H54 (cell line): ENCODE measurements around the gene ANO8.
"Not testable (repeated sequence)": the region's sequence is repeated elsewhere in the genome, so short reads cannot be mapped to it uniquely, and the experiment has no call there.

Experiments
- DNase-seq: peaks from one replicate; pipeline ENCODE4 v3.0.0; 2011; ENCODE audit warnings: low spot score, mixed read lengths; ENCODE audit not compliant: insufficient read length
- FAIRE-seq: peaks from 3 replicates; lab custom pipeline; 2011; peaks lifted over from hg19 to GRCh38; lab: Jason Lieb, UNC
- POLR2A ChIP-seq: IDR thresholded peaks from 2 replicates; pipeline ENCODE4 v1.6.1; 2011; ENCODE audit warnings: low read depth, mild to moderate bottlenecking, low read length

ANO8 gene, protein sequence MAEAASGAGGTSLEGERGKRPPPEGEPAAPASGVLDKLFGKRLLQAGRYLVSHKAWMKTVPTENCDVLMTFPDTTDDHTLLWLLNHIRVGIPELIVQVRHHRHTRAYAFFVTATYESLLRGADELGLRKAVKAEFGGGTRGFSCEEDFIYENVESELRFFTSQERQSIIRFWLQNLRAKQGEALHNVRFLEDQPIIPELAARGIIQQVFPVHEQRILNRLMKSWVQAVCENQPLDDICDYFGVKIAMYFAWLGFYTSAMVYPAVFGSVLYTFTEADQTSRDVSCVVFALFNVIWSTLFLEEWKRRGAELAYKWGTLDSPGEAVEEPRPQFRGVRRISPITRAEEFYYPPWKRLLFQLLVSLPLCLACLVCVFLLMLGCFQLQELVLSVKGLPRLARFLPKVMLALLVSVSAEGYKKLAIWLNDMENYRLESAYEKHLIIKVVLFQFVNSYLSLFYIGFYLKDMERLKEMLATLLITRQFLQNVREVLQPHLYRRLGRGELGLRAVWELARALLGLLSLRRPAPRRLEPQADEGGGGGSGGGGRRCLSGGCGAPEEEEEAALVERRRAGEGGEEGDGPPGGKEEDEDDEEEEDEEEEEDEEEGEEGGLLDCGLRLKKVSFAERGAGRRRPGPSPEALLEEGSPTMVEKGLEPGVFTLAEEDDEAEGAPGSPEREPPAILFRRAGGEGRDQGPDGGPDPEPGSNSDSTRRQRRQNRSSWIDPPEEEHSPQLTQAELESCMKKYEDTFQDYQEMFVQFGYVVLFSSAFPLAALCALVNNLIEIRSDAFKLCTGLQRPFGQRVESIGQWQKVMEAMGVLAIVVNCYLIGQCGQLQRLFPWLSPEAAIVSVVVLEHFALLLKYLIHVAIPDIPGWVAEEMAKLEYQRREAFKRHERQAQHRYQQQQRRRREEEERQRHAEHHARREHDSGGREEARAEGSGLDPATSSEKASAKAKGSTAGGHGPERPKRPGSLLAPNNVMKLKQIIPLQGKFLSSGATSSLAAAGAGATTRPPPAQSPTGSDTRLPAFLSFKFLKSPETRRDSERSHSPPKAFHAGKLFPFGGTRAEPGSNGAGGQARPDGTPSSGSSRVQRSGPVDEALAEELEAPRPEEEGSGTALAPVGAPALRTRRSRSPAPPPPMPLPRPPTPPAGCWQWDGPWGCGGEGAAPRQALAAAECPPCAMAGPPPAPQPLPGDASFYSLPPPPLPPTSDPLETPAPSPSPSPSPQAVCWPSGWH

DNA sequence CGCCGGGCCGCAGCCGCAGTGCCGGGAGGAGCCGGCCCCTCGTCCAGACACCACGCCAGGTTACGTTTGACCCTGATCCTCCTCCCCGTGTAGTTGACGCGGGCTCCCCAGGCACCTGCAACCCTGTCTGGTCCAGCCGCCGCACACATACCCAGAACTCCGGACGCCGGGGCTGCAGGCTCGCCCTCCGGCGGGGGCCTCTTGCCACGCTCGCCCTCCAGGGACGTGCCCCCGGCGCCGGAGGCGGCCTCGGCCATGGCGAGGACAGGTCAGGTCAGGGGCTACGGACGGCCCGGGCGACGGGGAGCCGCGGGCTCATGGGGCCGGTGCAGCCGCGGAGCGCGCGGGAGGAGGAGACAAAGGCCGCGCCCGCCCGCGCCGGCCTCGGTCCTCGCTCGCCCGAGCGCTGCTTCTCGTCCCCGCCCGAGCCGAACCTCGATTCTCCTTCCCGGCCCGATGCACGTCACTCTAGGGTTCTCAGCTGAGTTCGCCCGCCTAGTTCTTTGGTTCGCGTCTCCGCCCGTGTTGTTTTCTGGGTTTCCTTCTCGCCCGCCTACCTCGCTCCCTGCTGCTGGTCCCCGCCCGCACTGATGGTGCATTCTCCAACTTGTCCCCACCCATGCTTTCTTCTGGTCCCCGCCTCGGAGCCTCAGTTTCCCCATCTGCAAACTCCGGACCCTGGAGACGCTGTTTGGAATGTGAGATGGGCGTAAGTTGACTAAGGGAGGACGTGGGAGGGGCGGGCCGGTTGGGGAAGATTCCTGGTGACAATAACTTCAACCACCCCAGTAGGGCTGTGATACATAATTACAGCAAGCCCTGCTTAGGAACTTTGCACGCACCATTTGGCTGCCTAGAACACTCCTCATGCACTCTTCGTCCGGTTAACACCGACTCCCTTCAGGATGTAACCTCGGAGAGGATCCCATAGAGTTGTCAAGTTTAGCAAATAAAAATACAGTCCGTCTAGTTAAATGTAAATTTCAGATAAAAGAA is at the start of gene ANO8:
ANO8 (minus strand) TSS at position 442 of the 996 bp plus-strand sequence; CDS start at position 257, 185 bp downstream.
- peak; percentile 50 for TF ChIP-seq POLR2A
- peak; percentile 95 for DNase-seq
- no peak for FAIRE-seq

DNA sequence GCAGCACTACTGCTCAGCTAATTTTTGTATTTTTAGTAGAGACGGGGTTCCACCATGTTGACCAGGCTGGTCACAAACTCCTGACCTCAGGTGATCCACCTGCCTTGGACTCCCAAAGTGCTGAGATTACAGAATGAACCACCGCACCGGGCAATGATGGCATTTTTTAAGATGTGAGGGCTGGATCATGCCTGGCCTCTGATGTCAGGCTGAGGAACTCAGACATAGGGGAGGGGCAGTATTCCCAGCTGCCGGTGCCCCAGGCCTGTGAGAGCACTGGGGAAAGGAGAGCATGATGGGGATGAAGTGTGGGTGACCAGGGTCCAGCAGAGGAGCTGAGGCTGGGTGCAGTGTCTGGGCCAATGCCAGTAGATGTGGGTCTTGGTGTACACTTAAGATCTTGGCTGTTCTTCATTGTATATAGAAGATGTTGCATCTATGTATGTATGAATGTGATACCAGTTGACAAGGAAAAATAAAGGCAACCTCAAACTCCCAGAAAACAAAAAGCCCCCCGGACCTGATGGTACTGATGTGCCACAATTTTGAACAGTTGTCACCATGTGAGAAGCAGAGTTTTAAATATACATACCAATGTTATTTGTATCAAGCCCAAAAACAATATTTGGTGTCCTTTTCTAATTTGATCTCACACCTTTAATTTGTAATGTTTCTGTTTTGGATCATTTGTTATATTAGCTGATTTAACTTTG is 45.9 kb upstream of the ANO8 start:
- no peak for FAIRE-seq
- TF ChIP-seq POLR2A = no peak
- DNase-seq = no peak

DNA sequence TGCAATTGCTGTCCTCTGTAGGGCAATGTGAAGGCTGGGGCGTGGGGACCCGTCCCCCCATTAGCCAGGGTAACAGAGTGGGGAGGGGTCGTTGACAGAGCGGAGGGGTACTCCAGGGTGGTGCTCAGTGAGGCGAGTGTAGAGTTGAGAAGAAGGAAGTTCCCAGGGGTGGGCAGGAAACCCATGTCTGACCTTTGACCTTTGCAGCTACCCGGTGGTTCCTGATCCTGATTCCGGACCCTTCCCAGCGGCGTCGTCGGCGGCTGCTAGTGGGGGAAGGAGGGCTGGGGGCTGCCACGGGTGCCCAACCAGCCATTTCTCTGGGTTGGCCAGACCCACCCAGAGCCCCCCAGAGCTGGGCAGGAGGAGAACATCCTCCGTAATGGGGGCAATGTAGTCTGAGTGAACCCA is 44.6 kb upstream of the ANO8 start:
- TF ChIP-seq POLR2A = no peak
- DNase-seq = no peak
- FAIRE-seq = no peak

DNA sequence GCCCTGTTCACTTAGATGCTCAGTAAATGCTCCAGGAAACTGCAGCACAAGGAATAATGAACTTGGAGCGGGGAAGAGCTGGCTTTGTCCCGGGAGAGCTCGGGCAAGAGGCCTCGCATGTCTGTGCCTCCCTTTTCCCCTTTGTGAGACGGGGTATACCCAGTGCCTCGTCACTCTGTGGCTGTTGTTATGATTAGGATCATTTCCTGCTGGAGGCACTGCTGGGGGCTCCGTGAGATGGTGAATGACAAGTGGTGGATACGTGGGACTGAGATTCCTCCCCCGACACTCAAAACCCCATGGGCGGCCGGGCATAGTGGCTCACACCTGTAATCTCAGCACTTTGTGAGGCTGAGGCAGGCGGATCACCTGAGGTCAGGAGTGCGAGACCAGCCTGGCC is 43.6 kb upstream of the ANO8 start:
- FAIRE-seq = no peak
- no peak for TF ChIP-seq POLR2A
- no peak for DNase-seq

DNA sequence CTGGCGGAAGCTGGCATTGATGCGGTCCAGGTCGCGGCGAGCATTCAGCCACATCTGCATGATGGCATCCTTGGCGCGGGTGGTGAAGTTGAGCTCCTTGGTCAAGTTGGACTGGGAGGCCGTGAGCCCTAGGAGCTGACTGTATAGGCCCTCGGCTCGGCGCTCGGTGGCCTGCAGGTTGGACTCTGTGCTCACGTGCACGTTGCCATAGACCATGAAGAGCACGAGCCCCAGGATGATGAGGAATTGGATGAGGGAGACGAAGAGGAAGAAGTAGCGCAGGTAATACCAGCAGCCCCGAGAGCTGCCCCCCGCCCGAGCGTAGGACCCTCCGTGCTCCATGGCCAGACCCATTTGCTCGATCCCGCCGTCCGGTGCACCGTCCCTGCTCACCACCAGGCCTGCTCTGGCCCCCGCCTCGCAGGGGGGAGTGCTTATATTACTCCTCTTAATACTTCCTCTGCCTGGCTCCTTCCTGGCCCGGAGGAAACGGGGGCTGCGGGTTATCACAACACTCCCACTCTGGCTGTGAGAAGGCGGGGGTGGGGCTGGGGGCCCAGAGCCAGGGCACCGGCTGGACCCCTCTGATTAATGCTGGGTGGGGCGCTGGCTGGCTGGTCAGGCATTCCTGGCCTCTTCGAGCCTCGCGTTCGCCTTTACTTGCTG is 42.4 kb upstream of the ANO8 start, which contains the start of gene PLVAP:
PLVAP (minus strand) TSS at position 408 of the 666 bp plus-strand sequence; CDS start at position 354, 54 bp downstream.
- DNase-seq (no peak), FAIRE-seq (no peak)
- no peak for TF ChIP-seq POLR2A

DNA sequence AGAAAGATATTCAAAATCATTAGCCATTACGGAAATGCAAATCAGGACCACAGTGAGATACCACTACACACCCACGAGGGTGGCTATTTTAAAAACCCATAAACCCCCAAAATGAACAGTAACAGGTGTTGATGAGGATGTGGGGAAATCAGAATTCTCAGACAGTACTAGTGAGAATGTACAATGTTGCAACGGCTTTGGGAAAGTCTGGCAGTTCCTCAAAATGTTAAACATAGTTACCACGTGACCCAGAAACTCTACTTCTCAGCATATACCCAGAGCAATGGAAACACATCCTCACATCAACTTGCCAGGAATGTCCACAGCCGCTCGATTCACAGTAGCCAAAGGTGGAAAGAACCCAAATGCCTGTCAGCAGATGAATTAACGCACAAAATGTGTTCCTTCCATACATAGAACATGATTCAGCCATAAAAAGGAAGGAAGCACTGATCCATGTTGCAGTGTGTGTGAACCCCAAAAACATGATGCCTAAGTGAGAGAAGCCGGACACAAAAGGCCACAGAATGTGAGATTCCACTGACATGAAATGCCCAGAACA is 35.5 kb upstream of the ANO8 start:
- no peak for FAIRE-seq
- no peak for DNase-seq
- no peak for TF ChIP-seq POLR2A

DNA sequence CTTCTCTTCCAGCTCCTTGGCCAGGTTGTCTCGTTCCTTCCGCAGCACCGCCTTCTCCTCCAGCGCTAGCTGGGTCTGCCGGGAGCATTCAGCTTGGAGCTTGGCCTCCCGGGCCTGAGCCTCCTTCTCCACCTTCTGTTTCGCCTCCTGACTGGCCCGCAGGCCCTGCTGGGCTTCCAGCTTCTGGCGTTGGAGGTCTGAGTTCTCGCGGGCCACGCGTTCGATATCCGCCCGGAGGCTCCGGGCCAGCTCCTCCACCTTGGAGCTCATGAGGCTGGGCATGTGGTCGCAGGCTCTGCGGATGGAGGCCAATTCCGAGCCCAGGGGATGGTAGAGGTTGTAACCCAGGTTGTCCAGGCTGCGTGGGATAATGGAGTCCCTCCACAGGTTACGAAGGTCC is 30.7 kb upstream of the ANO8 start:
- no peak for TF ChIP-seq POLR2A
- no peak for DNase-seq
- FAIRE-seq = no peak

DNA sequence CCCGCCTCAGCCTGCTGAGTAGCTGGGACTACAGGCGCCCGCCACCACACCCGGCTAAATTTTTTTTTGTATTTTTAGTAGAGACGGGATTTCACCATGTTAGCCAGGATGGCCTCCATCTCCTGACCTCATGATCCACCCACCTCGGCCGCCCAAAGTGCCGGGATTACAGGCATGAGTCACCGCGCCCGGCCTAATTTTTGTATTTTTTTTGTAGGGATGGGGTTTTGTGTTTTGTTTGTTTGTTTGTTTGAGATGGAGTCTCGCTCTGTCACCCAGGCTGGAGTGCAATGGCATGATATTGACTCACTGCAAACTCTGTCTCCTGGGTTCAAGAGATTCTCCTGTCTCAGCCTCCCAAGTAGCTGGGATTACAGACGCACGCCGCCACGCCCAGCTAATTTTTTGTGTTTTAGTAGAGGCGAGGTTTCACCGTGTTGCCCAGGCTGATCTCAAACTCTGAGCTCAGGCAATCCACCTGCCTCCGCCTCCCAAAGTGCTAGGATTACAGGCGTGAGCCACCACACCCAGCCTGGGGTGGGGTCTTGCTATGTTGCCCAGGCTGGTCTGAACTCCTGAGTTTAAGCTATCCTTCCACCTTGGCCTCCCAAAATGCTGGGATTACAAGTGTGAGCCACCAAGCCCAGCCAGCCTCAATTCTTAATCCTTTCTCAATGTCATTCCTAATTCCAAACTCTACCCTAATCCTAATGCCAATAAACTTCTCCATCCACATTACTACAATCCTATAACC is 29.4 kb upstream of the ANO8 start:
- not testable (repeated sequence) for DNase-seq, FAIRE-seq

DNA sequence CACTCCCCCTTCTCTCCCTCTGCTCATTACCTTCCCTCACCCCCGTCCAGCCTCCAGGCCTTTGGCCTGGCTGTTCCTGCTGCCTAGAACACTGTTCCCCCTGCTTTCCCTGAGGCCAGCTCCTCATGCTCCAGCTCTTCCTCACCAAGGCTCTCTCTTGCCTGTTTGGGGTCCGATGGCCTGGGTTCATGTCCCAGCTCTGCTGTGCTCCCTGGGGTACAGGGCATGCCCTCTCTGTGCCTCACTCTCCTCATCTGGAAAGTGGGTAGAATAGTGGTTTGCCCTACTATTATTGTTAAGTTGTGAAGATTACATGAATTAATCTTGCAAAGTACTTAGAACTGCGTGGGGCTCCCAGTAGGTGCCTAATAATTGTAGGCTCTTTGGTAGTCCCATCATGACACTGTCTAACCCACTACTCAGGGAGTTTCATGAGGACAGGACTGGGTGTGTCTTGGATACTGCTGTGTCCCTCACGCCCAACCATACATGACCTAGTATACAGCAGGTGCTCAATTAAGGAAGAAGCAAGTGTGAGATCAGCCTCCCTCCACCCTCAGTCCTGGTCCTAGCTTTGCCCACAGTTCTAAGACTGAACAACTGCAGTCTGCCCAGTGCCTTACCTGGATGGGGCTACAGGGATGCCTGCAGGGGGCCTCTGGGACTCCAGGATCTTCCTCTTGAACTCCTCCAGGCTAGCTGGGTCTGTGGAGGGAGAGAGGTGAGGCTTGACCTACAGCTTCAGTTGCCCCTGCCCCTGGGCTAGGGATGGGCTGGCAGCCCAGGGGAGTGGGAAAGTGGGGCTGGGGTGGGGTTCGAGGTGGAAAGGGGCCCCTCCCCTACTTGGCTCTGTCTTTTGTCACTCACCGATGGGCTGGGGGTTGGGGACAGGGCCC is 25.5 kb upstream of the ANO8 start:
- TF ChIP-seq POLR2A = no peak
- DNase-seq = no peak
- FAIRE-seq = no peak

DNA sequence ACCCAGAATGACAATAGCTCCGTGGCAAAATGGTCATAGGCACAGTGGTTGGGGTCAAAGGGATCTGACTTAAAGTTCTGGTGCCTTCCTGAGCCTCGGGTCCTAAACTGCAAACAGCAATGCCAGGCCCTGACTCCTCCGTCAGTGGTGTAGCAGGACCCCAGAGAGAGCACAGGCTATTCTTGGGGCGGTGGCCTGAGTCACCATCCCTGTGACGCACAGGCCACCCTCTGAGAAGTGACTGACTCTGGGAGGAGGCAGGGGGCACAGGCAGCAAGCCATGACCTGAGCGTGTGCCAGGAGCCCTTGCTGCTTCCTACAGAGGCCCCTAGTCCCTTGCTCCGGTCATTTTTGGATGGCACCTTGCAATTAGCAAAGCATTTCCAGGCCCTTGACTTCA is 23.7 kb upstream of the ANO8 start:
- peak; percentile 92 for DNase-seq
- TF ChIP-seq POLR2A = no peak
- peak; percentile 38 for FAIRE-seq
